K562 treated with DMSO at 1 percent for 48 hours (cell line): ENCODE measurements around the gene ORM2. TPM values are rescaled to one million over a fixed set of nuclear protein-coding genes. Genes with fewer than 3 reads are reported as not detected.

ENCODE experiments used
- total RNA-seq: library from RNA; unstranded; fragments of 300-600 nt; gene quantifications from 2 replicates; pipeline ENCODE4 v1.2.3, GENCODE V29; 2022; ENCODE audit warnings: low replicate concordance; ENCODE audit errors: extremely low read depth

Gene ORM2
- not detected in 2 replicates for total RNA-seq

GRCh38 chr9:114329625-114330022, at the start of gene ORM2:
TSS of gene ORM2 (plus strand) at chr9:114329869. CDS start at chr9:114329905, 36 bp downstream.

DNA sequence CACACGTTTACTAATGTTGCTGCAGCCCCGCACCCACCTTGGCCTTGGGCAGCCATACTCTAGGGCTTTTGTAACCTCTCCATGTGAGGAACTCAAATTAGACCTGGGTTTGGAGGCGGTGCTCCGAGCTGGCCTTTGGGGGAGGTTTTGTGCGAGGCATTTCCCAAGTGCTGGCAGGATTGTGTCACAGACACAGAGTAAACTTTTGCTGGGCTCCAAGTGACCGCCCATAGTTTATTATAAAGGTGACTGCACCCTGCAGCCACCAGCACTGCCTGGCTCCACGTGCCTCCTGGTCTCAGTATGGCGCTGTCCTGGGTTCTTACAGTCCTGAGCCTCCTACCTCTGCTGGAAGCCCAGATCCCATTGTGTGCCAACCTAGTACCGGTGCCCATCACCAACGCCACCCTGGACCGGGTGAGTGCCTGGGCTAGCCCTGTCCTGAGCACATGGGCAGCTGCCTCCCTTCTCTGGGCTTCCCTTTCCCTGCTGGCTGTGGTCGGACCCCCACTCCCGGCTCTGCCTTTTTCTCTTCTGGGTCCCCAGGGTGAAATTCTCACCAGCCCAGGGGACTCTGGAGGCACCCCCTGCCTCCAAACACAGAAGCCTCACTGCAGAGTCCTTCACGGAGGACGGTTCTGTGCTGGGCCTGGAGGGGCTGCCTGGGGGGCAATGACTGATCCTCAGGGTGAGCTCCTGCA, 6.7 kb upstream of the ORM2 start, which contains the start of gene ORM1:
Gene ORM1 (plus strand): TSS at position 268 of the 701 bp plus-strand sequence. CDS start 36 bp downstream, at position 304.

Other genes with a start within 250 kb of the ORM2 start
- not detected in 2 replicates for gene KIF12, start 230.6 kb upstream of the ORM2 start, total RNA-seq
- gene COL27A1, start 174.3 kb upstream of the ORM2 start, total RNA-seq: not detected in 2 replicates
- not detected in 2 replicates for gene ORM1, start 6.8 kb upstream of the ORM2 start, total RNA-seq
- gene AKNA, start 58.1 kb downstream of the ORM2 start, total RNA-seq: not detected in 2 replicates
- gene WHRN, start 175.6 kb downstream of the ORM2 start, total RNA-seq: not detected in 2 replicates